K562 (cell line): ENCODE measurements around the gene FGFRL1. TPM values are rescaled to one million over a fixed set of nuclear protein-coding genes. Genes with fewer than 3 reads are reported as not detected.

Source experiments
- BRD4 ChIP-seq: fragments of 200-600 bp; sonication (generic); IDR thresholded peaks from 2 replicates; pipeline ENCODE4 v1.6.1; 2017; ENCODE audit warnings: inconsistent platforms
- CAMTA2 ChIP-seq: fragments of 250-450 bp; sonication (Bioruptor Pico); conservative IDR thresholded peaks from 2 replicates; pipeline ENCODE4 v1.5.1; 2022
- CBX5 ChIP-seq: IDR thresholded peaks from 2 replicates; pipeline ENCODE4 v1.6.1; 2014; ENCODE audit warnings: low read depth, borderline replicate concordance
- CSDE1 ChIP-seq, 2 experiments: fragments of 450-650 bp; IDR thresholded peaks; 2 replicates each; pipeline ENCODE4 v1.6.1; 2016; ENCODE audit warnings: mild to moderate bottlenecking in 1 of 2
- DDX20 ChIP-seq: fragments of 450-650 bp; IDR thresholded peaks from 2 replicates; pipeline ENCODE4 v1.6.1; 2016; ENCODE audit warnings: missing genetic modification characterization, low read depth, mild to moderate bottlenecking, missing compliant biosample characterization, moderate library complexity
- FOXA3 ChIP-seq, 2 experiments: fragments of 450-650 bp in 1 of 2; sonication (generic) in 1 of 2; formaldehyde crosslinking; IDR thresholded peaks in 1 of 2; conservative IDR thresholded peaks in 1 of 2; 2 replicates each; pipeline versions ENCODE4 v1.4.0 to v1.8.0; 2020 to 2022; ENCODE audit warnings: mild to moderate bottlenecking in 2 of 2, missing genetic modification reagents in 1 of 2
- FOXJ2 ChIP-seq: fragments of 200-800 bp; sonication (Bioruptor generic); IDR thresholded peaks from 2 replicates; pipeline ENCODE4 v1.6.1; 2016; ENCODE audit warnings: missing genetic modification characterization, missing compliant biosample characterization
- HDGF ChIP-seq: fragments of 450-650 bp; IDR thresholded peaks from 2 replicates; pipeline ENCODE4 v1.6.1; 2016
- HMBOX1 ChIP-seq: sonication (generic); IDR thresholded peaks from 2 replicates; pipeline ENCODE4 v1.6.1; 2016
- KHSRP ChIP-seq: fragments of 450-650 bp; IDR thresholded peaks from 2 replicates; pipeline ENCODE4 v1.6.1; 2017
- MAFF ChIP-seq: IDR thresholded peaks from 2 replicates; pipeline ENCODE4 v1.6.1; 2012; ENCODE audit warnings: low read length, improper control_type of control experiment
- NFIX ChIP-seq: fragments of 250-450 bp; sonication (Bioruptor Pico); IDR thresholded peaks from 2 replicates; pipeline ENCODE4 v1.4.0; 2020; ENCODE audit warnings: low read depth, mild to moderate bottlenecking, moderate library complexity
- POLR2AphosphoS5 ChIP-seq: IDR thresholded peaks from 2 replicates; pipeline ENCODE4 v1.6.1; 2011; ENCODE audit warnings: mild to moderate bottlenecking, low read depth, low read length, moderate library complexity; ENCODE audit not compliant: control insufficient read depth, insufficient read depth
- POLR2G ChIP-seq: fragments of 200-400 bp; formaldehyde crosslinking; IDR thresholded peaks from 2 replicates; pipeline ENCODE4 v1.6.1; 2017; ENCODE audit warnings: low read depth, mild to moderate bottlenecking, antibody characterized with exemption, low read length, moderate library complexity
- RBM25 ChIP-seq: fragments of 200-400 bp; formaldehyde crosslinking; IDR thresholded peaks from 2 replicates; pipeline ENCODE4 v1.6.1; 2018; ENCODE audit warnings: low read length, low read depth, moderate library complexity; ENCODE audit not compliant: severe bottlenecking
- TRIM24 ChIP-seq, 2 experiments: fragments of 450-650 bp; IDR thresholded peaks; 2 replicates each; pipeline ENCODE4 v1.6.1; 2016
- ZFX ChIP-seq: sonication (generic); formaldehyde crosslinking; IDR thresholded peaks from 2 replicates; pipeline ENCODE4 v1.8.0; 2022; ENCODE audit warnings: mild to moderate bottlenecking, missing genetic modification reagents, moderate library complexity
- ZNF511 ChIP-seq: sonication (generic); formaldehyde crosslinking; IDR thresholded peaks from 2 replicates; pipeline ENCODE4 v1.8.0; 2022; ENCODE audit warnings: mild to moderate bottlenecking, missing genetic modification reagents
- polyA plus RNA-seq, 8 experiments: library from polyadenylated mRNA; depleted of rRNA in 4 of 8; stranded (reverse) in 5 of 8; unstranded in 3 of 8; fragments of >200 nt; fragmentation: Nextera tagmentation in 2 of 8; fragmentation: Illumina TruSeq in 1 of 8; extraction: Ambion mirVana in 2 of 8; extraction: Trizol in 1 of 8; gene quantifications; 2 replicates each; pipeline versions ENCODE4 v1.2.1 to v1.2.3, GENCODE V29; 2011 to 2014; ENCODE audit warnings: inconsistent platforms in 1 of 8, missing spikeins in 1 of 8
- total RNA-seq, 7 experiments: library from RNA; depleted of rRNA in 6 of 7; stranded (reverse); fragments of >200 nt in 6 of 7; fragmentation: Illumina TruSeq in 2 of 7; extraction: Trizol in 2 of 7; gene quantifications; 2 replicates each; pipeline versions ENCODE4 v1.2.1 to v1.2.3, GENCODE V29; 2011 to 2021; ENCODE audit warnings: low replicate concordance in 1 of 7
- TF ChIP-seq, protein P1 (sequence below), 2 experiments: fragments of 250-450 bp in 1 of 2; fragments of 450-650 bp in 1 of 2; sonication (Bioruptor Pico) in 1 of 2; IDR thresholded peaks; 2 replicates each; pipeline versions ENCODE4 v1.6.1 to v1.8.0; 2016 to 2021; ENCODE audit warnings: mild to moderate bottlenecking in 2 of 2, moderate library complexity in 2 of 2, missing compliant biosample characterization in 1 of 2, missing genetic modification characterization in 1 of 2

Gene FGFRL1
- total and polyA plus RNA-seq, 9 of the 15 experiments (the other 6 are each of a cell fraction or from before 2014, with no cell fraction given): 0.34 to 49.9 (median 14.6) TPM

DNA sequence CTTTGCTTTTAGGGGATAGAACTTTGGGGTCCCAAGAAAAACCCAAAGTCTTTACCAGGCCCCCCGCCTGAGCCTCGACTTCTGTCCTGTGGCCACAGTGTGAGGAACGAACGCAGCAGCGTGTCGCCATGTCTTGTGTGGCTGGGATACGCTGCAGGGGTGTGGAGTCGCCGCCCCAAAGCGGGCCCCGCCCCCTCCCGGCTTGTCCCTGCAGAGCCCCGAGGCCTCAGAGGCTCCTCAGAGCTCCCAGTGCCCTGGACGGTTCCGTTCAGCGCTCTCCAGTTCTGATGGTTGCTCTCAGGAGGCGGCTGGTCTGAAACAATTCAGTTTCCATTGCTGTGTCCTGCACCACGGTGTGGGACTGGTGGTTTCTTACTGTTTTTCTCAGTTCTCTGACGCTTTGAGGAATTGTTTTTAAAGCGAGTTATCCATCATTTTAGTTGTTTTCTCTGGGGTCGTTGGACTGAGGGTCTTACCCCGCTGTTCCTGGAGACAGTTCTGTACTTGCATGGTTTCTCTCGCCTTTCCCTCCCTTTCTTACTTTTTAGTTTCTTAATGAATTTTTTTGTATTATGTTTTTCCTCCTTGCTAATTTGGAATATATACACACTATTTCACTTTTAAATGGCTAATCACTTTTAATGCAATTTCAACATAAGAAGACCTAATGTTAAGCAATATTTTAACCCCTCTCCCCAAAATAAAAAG is 26.1 kb upstream of the FGFRL1 start (continued):
- TF ChIP-seq, protein P1, sequence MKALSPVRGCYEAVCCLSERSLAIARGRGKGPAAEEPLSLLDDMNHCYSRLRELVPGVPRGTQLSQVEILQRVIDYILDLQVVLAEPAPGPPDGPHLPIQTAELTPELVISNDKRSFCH (CRISPR knock-in tag; IDR thresholded peaks at IDR 0.05): no peak
- TF ChIP-seq, protein P1 (tag; IDR thresholded peaks at IDR 0.05): no peak
- TF ChIP-seq CSDE1 (IDR thresholded peaks at IDR 0.05) (no peak), CAMTA2 (CRISPR knock-in tag) (no peak), TRIM24 (IDR thresholded peaks at IDR 0.05) (peak in 1 of 2 experiments; percentile 75; a peak in 2 of 4 replicates), BRD4 (no peak), CBX5 (0 out of 2 replicates have a peak, but pooled peaks have one; percentile 52), HDGF (no peak), POLR2G (peak; percentile 86), HMBOX1 (no peak), ZFX (peak; percentile 66), MAFF (no peak), ZNF511 (CRISPR knock-in tag) (no peak), FOXJ2 (no peak), KHSRP (no peak), POLR2AphosphoS5 (peak; percentile 63; the same call in 1 of the 2 replicates), FOXA3 (CRISPR knock-in tag; conservative IDR thresholded peaks at IDR 0.05 in 1 of 2, IDR thresholded peaks at IDR 0.05 in 1 of 2) (no peak), RBM25 (no peak), NFIX (no peak), DDX20 (tag) (no peak)
